H1 (cell line): ENCODE measurements around the gene BBC3. TPM values are rescaled to one million over a fixed set of nuclear protein-coding genes. Genes with fewer than 3 reads are reported as not detected.

Source experiments
- ATF2 ChIP-seq: IDR thresholded peaks from 2 replicates; pipeline ENCODE4 v1.6.1; 2012; ENCODE audit warnings: low read length, inconsistent platforms
- CBX5 ChIP-seq: fragments of 300-800, 300-1000 bp; sonication (generic); IDR thresholded peaks from 2 replicates; pipeline ENCODE4 v1.7.1; 2016; ENCODE audit warnings: antibody characterized with exemption, low read length, low read depth
- CTCF ChIP-seq, 3 experiments: IDR thresholded peaks; 1 replicate in 2 of 3; 2 replicates in 1 of 3; pipeline versions ENCODE4 v1.5.1 to v1.6.1; 2011; ENCODE audit warnings: low read length in 3 of 3, mild to moderate bottlenecking in 3 of 3, inconsistent platforms in 2 of 3, low read depth in 1 of 3, moderate library complexity in 1 of 3; ENCODE audit not compliant: insufficient read depth in 1 of 3; ENCODE audit errors: control extremely low read depth in 1 of 3
- EGR1 ChIP-seq: IDR thresholded peaks from 2 replicates; pipeline ENCODE4 v1.6.1; 2011; ENCODE audit warnings: low read depth, low read length, borderline replicate concordance
- EZH2 ChIP-seq: fragments of 200-600 bp; sonication (generic); IDR thresholded peaks from 2 replicates; pipeline ENCODE4 v1.7.1; 2012; ENCODE audit warnings: low read depth, mild to moderate bottlenecking, moderate library complexity, low read length, inconsistent platforms; ENCODE audit not compliant: severe bottlenecking
- GTF2F1 ChIP-seq: IDR thresholded peaks from 2 replicates; pipeline ENCODE4 v1.6.1; 2012; ENCODE audit warnings: low read depth, low read length, improper control_type of control experiment, borderline replicate concordance
- HDAC6 ChIP-seq: IDR thresholded peaks from one replicate; pipeline ENCODE4 v1.7.1; 2012; ENCODE audit warnings: low read depth, mild to moderate bottlenecking, inconsistent platforms, low read length, moderate library complexity
- KDM4A ChIP-seq: IDR thresholded peaks from one replicate; pipeline ENCODE4 v1.7.1; 2012; ENCODE audit warnings: low read depth, mild to moderate bottlenecking, moderate library complexity, low read length, inconsistent platforms; ENCODE audit not compliant: severe bottlenecking
- MAFK ChIP-seq: IDR thresholded peaks from 2 replicates; pipeline ENCODE4 v1.6.1; 2012; ENCODE audit warnings: low read depth, mild to moderate bottlenecking, improper control_type of control experiment, low read length
- MAX ChIP-seq: IDR thresholded peaks from 2 replicates; pipeline ENCODE4 v1.6.1; 2012; ENCODE audit warnings: inconsistent platforms
- RBBP5 ChIP-seq: IDR thresholded peaks from 2 replicates; pipeline ENCODE4 v1.7.1; 2012; ENCODE audit warnings: low read depth, mild to moderate bottlenecking, inconsistent platforms, low read length, moderate library complexity, borderline replicate concordance
- SIN3A ChIP-seq, 2 experiments: IDR thresholded peaks in 1 of 2; conservative IDR thresholded peaks in 1 of 2; 2 replicates each; pipeline ENCODE4 v1.6.1; 2011 to 2012; ENCODE audit warnings: low read length in 2 of 2, improper control_type of control experiment in 1 of 2, low read depth in 1 of 2, mild to moderate bottlenecking in 1 of 2
- SP4 ChIP-seq: IDR thresholded peaks from 2 replicates; pipeline ENCODE4 v1.6.1; 2012; ENCODE audit warnings: low read length, inconsistent platforms
- TAF1 ChIP-seq: IDR thresholded peaks from 2 replicates; pipeline ENCODE4 v1.6.1; 2011; ENCODE audit warnings: mild to moderate bottlenecking, low read depth, low read length
- TAF7 ChIP-seq: optimal IDR thresholded peaks from 2 replicates; pipeline ENCODE3; 2011; ENCODE audit warnings: low read depth, mild to moderate bottlenecking, inconsistent platforms, low read length, moderate library complexity, borderline replicate concordance
- USF2 ChIP-seq: IDR thresholded peaks from 2 replicates; pipeline ENCODE4 v1.6.1; 2011; ENCODE audit warnings: low read length, improper control_type of control experiment
- YY1 ChIP-seq: IDR thresholded peaks from 2 replicates; pipeline ENCODE4 v1.6.1; 2011; ENCODE audit warnings: low read depth, mild to moderate bottlenecking, low read length
- polyA plus RNA-seq, 7 experiments: library from polyadenylated mRNA; depleted of rRNA in 3 of 7; stranded (reverse) in 5 of 7; unstranded in 2 of 7; fragments of >200 nt in 5 of 7; fragments of 200-250 nt in 2 of 7; gene quantifications; 1 replicate in 5 of 7; 2 replicates in 1 of 7; 4 replicates in 1 of 7; pipeline versions ENCODE4 v1.2.1 to v1.2.3, GENCODE V29; 2011 to 2013; ENCODE audit warnings: missing spikeins in 2 of 7, mixed read lengths in 2 of 7
- total RNA-seq: library from RNA; stranded (reverse); fragmentation: NEBNext Ultra II Directional; extraction: Animal tissue kit (Norgen Biotek cat#: 25700); gene quantifications from 2 replicates; pipeline ENCODE4 v1.2.1, GENCODE V29; 2021

BBC3 gene
- total and polyA plus RNA-seq, 2 of the 8 experiments (the other 6 are each of a cell fraction or from before 2014, with no cell fraction given) = 13.2 to 21.6 TPM

GRCh38 chr19:47230054-47230920 is 712 bp downstream of the BBC3 start (continued):
- TF ChIP-seq EZH2 (no peak), MAX (peak; percentile 71; the same call in 1 of the 2 replicates), SP4 (no peak), KDM4A (peak; percentile 24), CTCF (IDR thresholded peaks at IDR 0.05; ENCODE audit: control extremely low read depth in 1 of 3, insufficient read depth in 1 of 3, low read depth in 1 of 3, low read length in 3 of 3) (peak; percentile 64 to 75 (median 67)), USF2 (no peak), SIN3A (conservative IDR thresholded peaks at IDR 0.05 in 1 of 2, IDR thresholded peaks at IDR 0.05 in 1 of 2; ENCODE audit: low read depth in 1 of 2, low read length in 2 of 2) (peak; percentile 46 to 89; a peak in 1 of 4 replicates), GTF2F1 (no peak), TAF1 (peak; percentile 67), CBX5 (no peak), MAFK (no peak), YY1 (0 out of 2 replicates have a peak, but pooled peaks have one; percentile 39), RBBP5 (no peak), TAF7 (peak; percentile 9), HDAC6 (no peak), EGR1 (no peak), ATF2 (no peak)
